HG03521 (cell line): ENCODE data around the gene BRINP2.
"Not testable (repeated sequence)": the region's sequence is repeated elsewhere in the genome, so short reads cannot be mapped to it uniquely, and the experiment has no call there.

Experiments used
- ATAC-seq: cut with Tn5 transposase; IDR thresholded peaks from one replicate; pipeline ENCODE4 v1.9.1; 2021; ENCODE audit warnings: mild to moderate bottlenecking, moderate library complexity; ENCODE audit not compliant: unreplicated experiment

The BRINP2 gene

DNA sequence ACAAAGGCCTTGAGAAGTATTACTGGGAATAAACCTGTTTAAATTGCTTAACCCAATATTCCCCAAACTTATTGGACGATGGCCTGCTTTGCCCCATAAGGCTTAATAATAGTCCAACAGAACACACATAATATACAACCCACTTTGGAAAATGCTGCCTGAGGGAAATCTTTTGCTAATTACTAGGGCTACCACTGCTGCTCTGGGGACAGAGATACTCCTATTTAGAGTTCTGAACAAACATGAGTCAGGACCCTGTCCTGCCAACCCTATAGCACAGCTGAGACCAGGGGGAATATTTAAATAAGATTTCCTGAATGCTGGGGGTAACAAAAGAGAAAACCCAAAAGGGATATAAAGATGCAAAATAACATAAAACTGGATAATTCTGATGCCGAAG is 139.1 kb downstream of the BRINP2 start:
- ATAC-seq: no peak

DNA sequence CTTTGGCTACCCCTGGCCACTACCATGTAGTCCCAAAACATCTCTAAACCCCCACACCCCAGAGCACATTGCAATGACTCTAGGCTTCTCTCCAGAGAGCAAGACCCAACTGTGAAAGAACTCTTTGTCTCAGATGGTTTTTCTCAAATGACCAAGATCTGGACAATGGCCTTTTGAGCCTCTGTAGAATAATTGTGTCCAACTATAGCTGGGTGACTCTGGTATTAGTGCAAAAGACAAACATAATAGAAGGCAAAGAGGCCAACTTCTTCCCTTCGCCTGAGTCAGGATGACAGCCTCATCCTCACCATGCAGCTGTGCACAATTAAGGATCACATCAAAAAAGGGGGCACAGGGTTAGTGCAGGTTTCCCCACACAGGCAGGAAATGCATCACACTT is 139.6 kb downstream of the BRINP2 start:
- no peak for ATAC-seq

DNA sequence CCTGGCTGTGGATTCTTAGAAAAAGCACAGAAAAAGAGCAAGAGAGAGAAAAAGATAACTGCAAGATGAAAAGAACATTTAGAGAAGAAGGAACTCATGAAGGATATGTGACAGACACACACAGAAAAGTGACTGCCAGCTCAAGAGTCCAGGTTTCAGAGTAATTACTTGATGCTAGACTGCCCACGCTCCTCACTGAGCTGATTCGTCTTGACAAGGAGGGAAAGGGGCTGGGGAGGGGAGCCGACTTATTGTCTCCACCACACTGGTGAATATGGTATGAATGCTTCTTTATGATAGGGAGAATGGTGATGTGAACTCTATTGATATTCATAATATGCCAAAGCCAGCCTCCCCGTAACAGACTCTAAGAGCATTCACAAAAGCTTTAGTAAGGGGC is 140.4 kb downstream of the BRINP2 start:
- no peak for ATAC-seq

DNA sequence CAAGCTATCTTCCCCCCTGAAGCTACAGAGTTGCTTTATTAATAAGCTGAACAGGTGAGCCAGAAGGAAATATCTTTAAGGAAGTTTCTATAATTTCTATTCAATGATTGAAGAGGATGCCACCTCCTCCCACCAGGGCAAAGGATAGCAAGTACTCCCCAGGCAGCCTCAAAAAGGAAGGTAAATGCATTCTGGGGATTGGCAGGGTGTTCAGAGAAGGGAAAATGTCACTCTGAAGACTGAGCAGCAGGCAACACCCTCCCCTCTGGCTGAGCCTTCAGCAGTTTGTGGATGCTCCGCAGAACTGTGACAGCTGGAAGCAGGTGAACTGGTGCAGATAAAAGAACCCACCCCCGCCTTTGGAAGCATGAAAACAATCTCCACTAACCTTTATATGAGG is 140.8 kb downstream of the BRINP2 start:
- ATAC-seq: no peak

DNA sequence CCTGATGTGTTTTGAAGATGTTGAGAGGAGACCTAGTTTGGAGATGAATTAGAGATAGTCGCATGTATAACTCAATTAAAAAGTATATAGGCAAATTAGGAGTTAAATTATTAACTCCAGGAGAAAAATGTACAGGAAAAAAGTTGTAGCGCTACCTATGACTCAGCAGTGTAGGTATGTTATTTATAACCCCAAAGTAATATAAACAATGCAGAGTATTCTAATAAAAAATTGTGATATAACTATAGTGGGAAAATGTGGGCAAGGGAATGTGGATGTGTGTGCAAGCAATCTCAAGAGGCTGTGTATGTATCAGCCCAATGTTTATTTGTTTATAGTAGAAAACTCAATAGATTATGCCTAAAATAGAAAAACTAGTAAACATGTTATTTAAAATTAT is 144.5 kb downstream of the BRINP2 start:
- ATAC-seq: no peak

DNA sequence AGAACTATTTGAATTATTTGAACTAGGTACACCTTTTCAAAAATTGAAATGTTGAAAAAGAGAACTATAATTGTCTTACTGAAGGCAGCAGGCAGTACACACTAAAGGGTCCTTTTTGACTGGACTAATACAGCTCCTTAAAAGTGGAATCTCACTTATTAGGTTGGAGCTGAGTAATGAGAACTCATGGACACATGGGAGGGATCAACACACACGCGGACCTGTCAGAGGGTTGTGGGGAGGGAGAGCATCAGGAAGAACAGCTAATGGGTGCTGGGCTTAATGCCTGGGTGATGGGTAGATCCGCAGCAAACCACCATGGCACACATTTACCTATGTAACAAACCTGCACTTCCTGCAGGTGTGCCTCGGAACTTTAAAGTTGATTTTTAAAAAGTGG is 145.0 kb downstream of the BRINP2 start:
- no peak for ATAC-seq

DNA sequence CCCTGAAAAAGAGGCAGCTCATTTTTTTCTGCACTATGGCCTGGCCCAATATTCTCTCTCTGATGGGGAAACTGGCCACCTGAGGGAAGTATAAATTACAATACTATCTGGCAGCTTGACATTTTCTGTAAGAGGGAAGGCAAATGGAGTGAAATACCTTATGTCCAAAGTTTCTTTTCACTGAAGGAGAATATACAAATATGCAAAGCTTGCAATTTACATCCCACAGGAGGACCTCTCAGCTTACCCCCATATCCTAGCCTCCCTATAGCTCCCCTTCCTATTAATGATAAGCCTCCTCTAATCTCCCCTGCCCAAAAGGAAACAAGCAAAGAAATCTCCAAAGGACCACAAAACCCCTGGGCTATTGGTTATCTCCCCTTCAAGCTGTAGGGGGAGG is 150.7 kb downstream of the BRINP2 start:
- ATAC-seq: not testable (repeated sequence)

DNA sequence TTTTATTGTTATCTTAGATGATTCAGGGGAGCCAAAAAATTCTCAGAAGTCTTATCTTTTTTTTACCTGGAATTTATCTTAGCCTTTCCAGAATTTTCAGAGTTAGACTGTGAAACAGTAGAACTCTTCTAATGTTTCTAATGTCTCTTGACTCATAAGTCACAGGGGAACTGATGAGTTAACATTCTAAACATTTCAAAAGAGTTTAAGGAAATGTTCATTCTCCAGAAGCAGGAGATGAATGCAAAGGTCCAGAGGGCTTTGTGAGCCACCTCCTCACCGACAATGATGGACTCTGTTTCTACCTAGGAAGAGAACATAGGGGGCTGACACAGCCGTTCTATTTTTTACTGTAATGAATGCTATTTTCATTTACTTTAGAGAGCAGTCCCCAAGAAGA is 157.5 kb downstream of the BRINP2 start:
- ATAC-seq: no peak

DNA sequence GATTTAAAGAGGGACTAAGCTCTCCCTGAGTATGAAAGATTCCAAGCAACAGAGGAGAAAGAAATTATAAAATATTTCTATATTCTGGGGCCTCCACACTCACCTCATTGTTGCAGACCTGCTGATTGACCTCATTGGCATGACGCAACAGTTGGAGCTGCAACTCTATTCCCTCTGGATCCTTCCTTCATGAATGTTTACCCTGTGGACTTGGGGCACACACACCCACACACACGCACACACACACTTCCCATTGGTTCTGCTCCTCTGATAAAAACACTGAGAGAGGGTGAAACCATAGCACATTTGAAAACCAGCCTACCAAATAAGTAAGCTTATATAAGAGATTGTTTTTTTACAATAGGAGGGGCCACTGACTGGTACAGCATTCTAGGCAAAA is 159.1 kb downstream of the BRINP2 start:
- no peak for ATAC-seq
